Measurements from ENCODE around the gene KPNB1.

DNA sequence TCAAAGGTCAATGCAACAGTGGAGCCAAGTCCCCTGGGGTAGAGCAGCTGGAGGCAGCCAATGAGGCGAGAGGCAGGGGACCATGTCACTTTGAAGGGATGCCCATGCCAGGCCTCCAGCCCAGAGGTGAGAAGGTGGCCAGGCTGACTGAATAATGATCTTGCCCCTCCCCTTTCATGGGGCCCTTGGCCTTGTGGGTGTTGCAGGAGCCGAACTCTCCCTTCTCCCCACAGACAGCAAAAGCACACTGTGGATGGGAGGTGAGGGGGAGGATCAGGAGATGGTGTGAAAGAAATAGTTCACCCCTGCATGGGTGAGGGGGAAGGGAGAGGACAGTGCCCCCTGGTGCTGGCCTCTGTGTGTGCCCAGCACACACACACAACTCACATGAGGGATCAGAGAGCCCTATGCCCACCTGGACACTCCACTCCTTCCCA, 67.6 kb downstream of the KPNB1 start:
- TF ChIP-seq EZH2 (IDR thresholded peaks at IDR 0.05; ENCODE audit: insufficient read depth, poor library complexity, severe bottlenecking), result no peak
- no peak for TF ChIP-seq EZH2phosphoT487 (IDR thresholded peaks at IDR 0.05; ENCODE audit: insufficient read depth, low read depth)
